ENCODE data around the gene FAM53A. TPM values are rescaled to one million over a fixed set of nuclear protein-coding genes. Genes with fewer than 3 reads are reported as not detected.
"Not testable (repeated sequence)": the region's sequence is repeated elsewhere in the genome, so short reads cannot be mapped to it uniquely, and the experiment has no call there.

Gene FAM53A
- polyA plus RNA-seq, 1 donor: 2.0 TPM

DNA sequence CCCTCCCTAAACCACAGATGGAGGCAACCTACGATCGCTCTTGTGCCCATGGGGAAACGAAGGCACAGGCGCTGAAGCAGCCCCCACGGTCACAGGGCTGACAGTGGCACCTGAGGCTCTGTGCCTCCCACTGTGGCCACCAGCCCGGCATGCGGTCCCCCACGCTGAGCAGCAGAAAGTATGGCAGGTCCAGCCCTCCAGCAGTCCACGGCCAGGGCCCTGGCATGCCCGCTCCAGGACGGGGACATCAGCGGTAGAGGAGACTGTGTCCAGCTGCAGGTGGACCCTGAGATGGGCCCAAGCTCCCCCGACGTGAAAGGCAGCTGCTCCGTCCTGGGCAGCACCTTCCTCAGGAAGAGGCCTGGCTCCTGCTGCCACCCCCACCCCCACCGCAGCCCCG is 61.2 kb downstream of the FAM53A start:
- no peak for DNase-seq (ENCODE audit: low read depth)

DNA sequence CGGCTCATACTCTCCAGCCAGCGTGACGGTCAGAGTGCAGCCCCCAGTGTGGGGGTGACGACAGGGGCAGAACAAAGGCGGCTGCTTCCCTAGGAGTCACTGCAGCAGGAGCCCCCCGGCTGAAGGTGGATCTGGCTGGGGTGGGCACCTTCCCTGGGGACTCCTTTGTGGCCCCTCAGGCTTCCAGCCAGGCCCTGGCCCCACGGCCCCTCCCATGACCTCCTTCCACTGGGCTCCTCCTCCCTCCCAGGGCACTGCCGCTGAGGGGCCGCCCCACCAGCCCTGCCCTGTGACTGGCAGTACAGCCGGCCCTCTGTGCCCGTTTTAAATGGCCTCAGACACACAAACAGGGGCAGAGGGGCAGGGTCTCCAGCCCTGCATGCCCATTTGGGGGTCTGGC is 61.9 kb downstream of the FAM53A start:
- DNase-seq (ENCODE audit: low read depth): no peak

- no peak for DNase-seq (ENCODE audit: low read depth)
Measured at GRCh38 chr4:1621526-1621925, 62.6 kb downstream of the FAM53A start.

DNA sequence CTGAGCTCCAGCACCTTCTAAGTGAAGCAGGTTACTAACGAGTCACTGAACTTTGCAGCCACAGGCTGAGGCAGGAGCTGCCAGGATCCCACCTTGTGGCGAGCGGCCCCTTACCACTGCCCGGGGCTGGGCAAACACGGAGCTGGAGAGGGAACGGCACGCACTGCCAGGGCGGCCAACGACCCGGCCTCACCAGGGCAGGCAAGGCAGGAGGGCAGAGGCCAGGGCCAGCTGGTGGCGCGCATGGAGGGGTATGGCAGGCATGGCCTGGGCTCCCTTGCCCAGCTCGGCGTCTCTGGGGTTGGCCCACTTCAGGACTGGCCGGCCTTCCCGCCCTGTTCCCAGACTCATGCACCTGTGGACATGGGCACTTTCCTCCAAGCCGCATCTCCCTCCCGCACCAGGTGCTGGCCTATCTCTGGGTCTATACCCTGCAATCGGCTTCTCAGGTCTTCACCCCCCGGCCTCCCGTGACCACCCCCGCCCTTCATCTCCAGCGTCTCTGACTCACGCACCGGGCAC is 64.9 kb downstream of the FAM53A start:
- no peak for DNase-seq (ENCODE audit: low read depth)

GRCh38 chr4:1618438-1618837 is 65.7 kb downstream of the FAM53A start:
- DNase-seq (ENCODE audit: low read depth): no peak

GRCh38 chr4:1616557-1616930 is 67.6 kb downstream of the FAM53A start:
- DNase-seq (ENCODE audit: low read depth): no peak

DNA sequence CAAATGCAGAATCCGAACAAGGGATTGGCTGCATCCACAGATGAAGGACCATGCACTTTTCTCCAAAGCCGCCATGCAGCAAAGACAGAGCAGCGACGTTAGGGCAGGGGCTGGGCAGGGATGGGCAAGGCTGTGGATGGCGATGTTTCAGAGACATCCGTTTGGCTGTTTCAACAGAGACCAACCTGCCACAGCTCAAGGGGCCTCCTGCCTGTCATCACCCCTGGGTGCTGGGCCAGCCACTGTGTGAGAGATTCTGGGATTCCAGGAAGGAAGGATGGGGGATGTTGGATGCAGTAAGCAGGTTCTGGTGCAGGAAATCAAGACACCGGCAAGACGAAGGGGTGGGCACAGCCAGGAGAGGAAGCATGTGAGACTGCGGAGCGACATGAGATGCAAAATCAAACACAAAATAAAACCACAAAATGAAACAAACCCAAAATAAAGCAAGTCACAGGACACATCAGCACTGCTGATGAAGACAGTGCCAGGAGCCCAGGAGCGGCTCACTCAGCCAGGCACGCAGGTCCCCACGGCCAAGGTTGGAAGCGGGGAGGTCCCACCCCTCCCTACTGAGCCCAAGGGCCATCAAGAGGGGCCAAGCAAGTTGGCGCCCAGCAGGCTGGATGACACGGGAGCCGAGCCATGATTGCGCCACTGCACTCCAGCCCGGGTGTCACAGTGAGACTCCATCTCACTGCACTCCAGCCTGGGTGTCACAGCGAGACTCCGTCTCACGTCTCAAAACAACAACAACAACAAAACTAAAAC is 68.1 kb downstream of the FAM53A start:
- DNase-seq (ENCODE audit: low read depth): no peak

- no peak for DNase-seq (ENCODE audit: low read depth)
Measured at GRCh38 chr4:1614854-1615595, 69.1 kb downstream of the FAM53A start.

DNA sequence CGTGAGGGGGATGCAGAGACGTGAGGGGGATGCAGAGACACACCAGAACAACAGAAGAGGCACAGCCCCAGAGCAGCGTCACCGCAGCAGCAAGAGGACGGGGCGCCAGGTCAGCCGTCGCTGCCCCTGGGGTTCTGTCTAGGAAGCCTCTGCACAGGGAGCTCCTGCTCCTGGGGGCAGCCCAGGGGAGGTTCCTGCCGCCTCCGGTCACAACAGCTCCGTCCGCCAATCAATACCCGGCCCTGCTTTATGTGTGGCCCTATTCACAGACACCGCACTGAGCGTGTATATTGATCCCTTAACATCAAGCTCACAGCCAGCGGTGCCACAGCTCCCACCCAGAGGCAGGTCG is 69.6 kb downstream of the FAM53A start:
- no peak for DNase-seq (ENCODE audit: low read depth)

- DNase-seq (ENCODE audit: low read depth): no peak
Measured at GRCh38 chr4:1614049-1614448, 70.1 kb downstream of the FAM53A start.

GRCh38 chr4:1613099-1613495 is 71.0 kb downstream of the FAM53A start:
- no peak for DNase-seq (ENCODE audit: low read depth)

DNA sequence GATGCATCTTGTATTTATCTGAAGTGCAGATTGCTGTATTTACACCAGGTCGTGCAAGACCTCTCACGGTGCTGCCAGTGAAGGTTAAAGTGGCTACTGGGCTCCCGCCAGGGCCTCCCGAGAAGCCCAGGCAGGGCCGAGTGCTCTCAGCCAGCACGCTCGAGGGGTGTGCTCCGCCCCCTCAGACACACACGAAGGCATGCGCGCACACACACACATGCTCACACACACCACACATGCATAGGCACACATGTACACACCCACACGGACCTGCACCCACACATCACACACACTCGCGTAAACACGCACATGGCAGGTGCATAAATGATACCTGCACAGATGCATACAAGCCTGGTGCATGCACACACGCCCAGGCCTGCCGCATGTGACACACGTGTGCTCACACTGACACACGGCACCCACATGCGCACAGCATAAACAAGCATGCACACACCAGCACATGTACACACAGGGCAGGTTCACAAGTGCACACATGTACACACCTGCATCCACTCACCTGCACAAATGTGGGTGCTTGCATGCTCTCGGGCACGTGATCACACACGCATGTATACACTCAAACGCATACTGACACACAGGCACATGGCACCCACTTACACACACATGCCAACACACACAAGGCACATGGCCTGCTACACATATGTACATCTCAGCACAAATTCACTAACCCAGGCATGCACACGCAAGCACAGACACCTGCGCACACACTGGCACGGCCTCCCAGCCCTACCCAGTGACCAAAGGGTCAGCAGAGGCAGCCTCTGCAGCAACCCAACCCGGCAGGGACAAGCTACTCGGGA is 71.6 kb downstream of the FAM53A start:
- DNase-seq (ENCODE audit: low read depth): no peak

GRCh38 chr4:1611501-1611870 is 72.6 kb downstream of the FAM53A start:
- no peak for DNase-seq (ENCODE audit: low read depth)

DNA sequence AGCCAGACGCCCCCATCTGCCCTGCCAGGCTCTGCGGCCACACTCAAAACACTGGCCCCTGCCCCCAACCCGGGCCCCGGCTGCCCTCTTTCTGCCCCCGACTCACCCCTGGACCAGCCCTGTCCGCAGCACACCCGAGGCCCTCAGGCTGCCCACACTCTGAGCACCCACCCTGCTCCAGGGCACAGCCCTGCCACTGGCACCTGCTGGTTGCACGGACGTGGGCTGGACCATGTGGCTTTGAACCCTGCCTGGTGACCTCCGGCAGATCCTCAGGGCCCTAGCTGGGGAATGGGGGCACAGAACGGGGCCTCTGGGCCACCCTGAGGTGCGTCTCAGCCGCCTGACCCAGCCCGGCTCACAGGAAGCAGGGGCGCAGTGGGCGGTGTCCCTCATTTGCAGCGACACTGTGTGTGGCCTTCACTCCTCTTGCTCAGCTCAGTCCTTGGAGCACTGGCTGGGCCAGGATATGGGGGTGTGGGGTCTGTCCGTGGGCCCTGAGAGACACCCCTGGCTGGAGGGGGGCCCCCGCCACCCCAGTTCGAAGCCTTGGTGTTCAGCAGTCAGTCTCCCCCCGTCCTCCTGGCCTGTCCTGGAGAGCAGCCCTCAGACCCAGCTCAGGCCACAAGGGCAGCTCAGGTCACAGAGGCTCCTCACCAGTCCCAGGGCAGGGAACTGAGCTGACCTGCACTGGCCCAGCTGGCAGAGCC is 73.2 kb downstream of the FAM53A start:
- no peak for DNase-seq (ENCODE audit: low read depth)

GRCh38 chr4:1609901-1610790 is 74.0 kb downstream of the FAM53A start:
- no peak for DNase-seq (ENCODE audit: low read depth)

DNA sequence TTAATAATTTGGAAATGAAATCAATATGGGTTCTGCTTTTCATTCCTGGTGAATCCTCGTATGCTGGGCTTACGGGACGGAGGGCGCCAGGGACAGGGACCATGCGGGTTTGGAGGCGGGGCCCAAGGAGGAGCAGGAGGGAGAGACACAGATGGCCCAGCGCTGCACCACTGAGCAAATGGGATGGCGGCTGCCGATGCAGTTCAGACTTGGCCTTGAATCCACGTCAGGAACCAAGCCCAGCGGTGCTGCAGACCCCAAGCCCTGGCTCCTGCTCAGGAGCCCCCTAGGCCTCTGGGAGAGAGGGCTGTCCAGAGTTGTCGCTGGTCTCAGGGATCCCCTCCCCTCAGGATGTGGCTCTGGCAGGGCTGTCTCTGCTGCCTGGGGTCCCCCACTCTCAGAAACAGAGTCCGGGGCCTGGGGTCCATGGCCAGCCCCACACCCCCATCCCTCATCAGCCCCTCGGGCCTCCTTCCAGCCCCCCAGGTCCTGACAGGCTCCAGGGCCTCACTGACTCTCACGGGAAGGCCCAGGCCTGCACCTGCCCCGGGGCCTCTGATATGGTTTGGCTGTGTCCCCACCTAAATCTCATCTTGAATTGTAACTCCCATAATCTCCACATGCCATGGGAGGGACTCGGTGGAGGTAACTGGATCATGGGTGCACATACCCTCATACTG is 75.2 kb downstream of the FAM53A start:
- no peak for DNase-seq (ENCODE audit: low read depth)

- no peak for DNase-seq (ENCODE audit: low read depth)
Measured at GRCh38 chr4:1608196-1608820, 75.8 kb downstream of the FAM53A start.

DNA sequence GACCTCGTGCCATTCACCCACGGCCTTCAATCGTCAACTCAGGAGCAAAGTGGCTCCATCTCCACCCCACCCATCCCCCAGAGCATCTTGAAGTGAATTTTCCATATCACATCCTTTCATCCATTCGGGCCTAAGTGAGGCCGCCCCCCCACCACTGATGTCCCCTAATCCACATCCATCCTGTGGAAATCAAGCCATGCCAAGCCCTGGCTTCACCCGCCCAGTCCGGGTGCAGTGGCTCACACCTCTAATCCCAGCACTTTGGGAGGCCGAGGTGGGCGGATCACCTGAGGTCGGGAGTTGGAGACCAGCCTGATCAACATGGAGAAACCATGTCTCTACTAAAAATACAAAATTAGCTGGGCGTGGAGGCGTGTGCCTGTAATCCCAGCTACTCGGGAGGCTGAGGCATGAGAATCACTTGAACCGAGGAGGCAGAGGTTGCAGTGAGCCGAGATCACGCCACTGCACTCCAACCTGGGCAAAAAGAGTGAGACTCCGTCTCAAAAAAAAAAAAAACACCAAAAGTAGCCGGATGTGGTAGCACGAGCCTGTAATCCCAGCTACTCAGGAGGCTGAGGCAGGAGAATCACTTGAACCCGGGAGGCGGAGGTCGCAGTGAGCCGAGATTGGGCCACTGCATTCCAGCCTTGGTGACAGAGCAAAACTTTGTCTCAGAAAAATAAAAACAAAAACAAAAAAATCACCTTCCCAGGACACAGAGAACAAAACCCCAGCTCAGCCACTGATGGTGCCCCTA is 76.5 kb downstream of the FAM53A start:
- not testable (repeated sequence) for DNase-seq (ENCODE audit: low read depth)

GRCh38 chr4:1604706-1605205 is 79.4 kb downstream of the FAM53A start:
- DNase-seq (ENCODE audit: low read depth): no peak

Measured in forelimb muscle (tissue), 1 donor.